Epidermal melanocyte (primary cell): ENCODE data around the gene FAM168A.
"Not testable (repeated sequence)": the region's sequence is repeated elsewhere in the genome, so short reads cannot be mapped to it uniquely, and the experiment has no call there.

ENCODE experiments used
- DNase-seq: peaks from one replicate; pipeline ENCODE4 v3.0.0; 2011; ENCODE audit warnings: low spot score; ENCODE audit not compliant: insufficient read length

Gene FAM168A

GRCh38 chr11:73596547-73596946 lies 1.4 kb downstream of the FAM168A start:
- no peak for DNase-seq

DNA sequence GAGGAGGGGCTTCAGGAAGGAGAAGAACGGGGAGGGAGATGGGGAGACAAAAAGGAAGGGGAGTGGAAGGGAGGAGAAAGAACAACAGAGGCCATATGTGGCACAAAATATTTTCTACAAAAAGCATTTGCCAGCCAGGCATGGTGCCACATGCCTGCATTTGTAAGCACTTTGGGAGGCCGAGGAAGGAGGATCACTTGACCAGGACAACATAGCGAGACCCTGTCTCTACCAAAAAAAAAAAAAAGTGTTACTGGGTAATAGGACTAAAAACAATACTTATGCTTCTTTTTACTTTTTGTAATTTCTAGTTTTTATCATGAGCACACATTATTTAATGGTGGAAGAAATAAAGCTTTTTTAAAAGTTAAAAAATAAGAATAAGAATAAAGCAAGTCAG lies 5.3 kb downstream of the FAM168A start:
- no peak for DNase-seq

- no peak for DNase-seq
Observed at GRCh38 chr11:73591743-73592142, 6.2 kb downstream of the FAM168A start.

- DNase-seq: no peak
Observed at GRCh38 chr11:73590991-73591390, 6.9 kb downstream of the FAM168A start.

DNA sequence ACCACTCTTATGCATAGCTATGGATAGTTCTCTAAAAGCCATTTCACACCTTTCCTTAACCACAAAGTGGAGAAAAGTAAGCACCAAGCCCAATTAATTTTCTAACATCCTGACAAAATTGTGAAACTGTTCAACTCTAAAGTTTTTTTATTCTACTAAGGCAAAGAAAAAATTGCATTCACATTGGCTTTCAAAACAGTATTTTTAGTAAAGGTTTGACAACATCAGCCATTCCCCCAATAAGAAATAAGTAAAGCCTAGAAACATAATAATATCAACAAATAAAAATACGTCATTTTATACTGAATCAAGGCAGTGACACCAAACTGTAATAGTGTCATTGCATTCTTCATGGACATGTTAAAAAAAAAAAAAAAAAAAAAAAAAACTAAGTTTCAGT lies 11.1 kb downstream of the FAM168A start:
- DNase-seq: no peak

GRCh38 chr11:73585834-73586575 lies 11.9 kb downstream of the FAM168A start:
- no peak for DNase-seq

DNA sequence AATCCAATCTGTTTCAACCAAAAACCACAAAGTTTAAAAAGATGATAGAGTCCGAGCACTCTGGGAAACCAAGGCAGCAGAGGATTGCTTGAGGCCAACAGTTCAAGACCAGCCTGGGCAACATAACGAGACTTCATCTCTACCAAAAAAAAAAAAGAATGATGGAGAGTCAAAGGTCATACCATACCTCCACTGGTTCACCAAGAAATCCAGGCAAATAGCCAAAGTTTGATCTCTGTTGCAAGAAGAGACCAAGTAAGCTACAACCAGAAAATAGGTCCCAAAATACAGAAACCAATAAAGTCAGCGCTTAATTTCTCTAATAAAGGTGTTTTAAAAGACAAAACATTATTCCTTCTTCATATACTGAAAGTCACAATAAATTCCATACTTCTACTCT lies 13.1 kb downstream of the FAM168A start:
- no peak for DNase-seq

GRCh38 chr11:73582653-73583052 lies 15.3 kb downstream of the FAM168A start:
- no peak for DNase-seq

GRCh38 chr11:73580749-73581148 lies 17.2 kb downstream of the FAM168A start:
- not testable (repeated sequence) for DNase-seq

DNA sequence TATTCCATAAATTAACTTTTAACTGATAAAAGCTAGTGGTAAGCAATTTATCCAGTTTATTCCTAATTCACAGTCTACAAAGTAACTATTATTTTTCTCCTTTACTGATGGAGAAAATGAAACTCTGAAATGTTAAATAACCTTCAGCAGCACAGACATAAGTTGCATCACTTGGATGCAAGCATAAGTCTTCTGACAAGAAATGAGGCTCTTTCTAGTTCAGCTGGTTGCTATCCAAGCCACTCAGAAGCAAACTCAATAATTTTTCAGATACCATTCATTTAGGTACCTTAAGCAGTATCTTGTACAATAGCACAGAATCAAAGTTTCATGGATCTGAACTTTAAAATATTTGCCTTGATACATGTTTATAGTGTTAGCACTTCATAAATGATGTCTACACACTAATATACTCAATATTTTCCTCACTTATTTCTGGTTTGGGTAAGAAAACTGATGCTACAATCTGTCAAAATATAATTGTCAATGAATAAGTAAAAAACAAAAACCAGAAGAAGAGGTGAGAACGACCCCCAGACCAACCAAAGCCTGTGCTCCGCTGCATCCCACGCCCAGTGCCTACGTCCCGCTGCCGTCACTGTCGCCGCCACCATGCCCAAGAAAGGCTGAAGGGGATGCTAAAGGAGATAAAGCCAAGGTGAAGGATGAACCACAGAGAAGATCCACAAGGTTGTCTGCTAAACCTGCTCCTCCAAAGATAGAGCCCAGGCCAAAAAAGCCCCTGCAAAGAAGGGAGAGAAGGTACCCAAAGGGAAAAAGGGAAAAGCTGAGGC lies 18.1 kb downstream of the FAM168A start:
- DNase-seq: no peak

GRCh38 chr11:73578592-73579185 lies 19.2 kb downstream of the FAM168A start:
- no peak for DNase-seq

GRCh38 chr11:73577496-73577917 lies 20.4 kb downstream of the FAM168A start:
- DNase-seq: peak; percentile 49

GRCh38 chr11:73576185-73576614 lies 21.7 kb downstream of the FAM168A start:
- DNase-seq: no peak

GRCh38 chr11:73571982-73572381 lies 25.9 kb downstream of the FAM168A start:
- not testable (repeated sequence) for DNase-seq

DNA sequence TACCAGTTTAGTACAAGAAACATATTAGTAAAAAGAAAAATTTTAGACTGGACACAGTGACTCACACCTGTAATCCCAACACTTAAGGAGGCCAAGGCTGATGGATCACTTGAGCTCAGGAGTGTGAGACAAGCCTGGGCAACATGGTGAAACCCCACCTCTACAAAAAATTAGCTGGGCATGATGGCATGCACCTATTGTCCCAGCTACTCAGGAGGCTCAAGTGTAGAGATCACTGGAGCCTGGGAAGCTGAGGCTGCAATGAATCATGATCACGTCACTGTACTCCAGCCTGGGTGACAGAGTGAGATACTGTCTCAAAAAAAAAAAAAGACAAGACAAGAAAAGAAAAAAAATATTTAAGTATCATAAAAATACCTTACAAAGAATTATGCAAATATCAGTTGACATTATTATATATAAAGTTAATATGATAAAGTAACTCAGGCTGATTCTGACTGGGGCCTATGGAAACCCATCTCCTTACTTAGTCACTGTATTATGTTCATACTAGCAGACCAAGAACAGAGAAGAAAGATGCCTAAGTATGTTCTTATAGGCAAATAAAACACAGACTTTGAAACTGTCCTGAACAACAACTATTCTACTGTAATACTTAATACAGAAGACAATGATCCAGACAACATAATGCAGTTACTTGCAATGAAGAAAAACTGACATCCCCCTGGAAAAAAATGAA lies 27.3 kb downstream of the FAM168A start:
- no peak for DNase-seq

- no peak for DNase-seq
Observed at GRCh38 chr11:73566977-73567755, 30.7 kb downstream of the FAM168A start.

DNA sequence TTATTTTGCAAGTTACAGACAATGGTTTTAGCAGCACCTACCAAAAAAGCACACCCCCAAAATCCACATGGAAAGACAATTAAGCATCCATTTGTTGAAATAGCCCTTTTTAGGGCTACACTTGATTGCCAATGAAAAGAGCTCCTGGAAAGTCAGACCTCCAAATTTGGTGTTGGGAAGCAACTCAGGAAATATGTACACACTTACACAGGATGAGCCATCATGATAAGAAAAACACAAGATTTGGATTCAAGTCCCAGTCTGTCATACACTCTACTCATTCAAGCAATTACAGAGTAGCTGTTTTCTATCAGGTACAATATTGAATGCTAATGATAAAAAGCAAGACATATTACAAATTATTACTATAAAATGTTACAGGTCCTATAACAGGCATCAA lies 31.5 kb downstream of the FAM168A start:
- DNase-seq: no peak

DNA sequence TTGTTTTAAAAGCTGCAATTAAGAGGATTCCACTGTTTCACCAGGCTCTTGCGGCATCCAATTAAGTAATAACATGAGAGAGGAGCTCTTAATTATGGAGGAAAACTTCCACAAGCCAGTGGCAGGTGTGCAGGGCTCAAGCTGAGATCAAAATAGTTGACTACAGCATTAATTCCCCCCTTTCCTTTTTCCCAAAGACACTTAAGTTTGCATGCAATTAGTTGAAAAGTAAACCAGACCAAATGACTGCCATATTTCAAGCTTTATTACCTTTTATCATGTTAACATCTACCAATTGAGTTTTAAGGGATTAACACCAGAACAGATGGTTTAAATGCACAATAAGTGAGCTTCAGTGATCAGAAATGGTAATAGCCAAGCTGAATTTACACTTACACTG lies 32.1 kb downstream of the FAM168A start:
- DNase-seq: no peak

- DNase-seq: no peak
Observed at GRCh38 chr11:73564903-73565302, 33.0 kb downstream of the FAM168A start.

DNA sequence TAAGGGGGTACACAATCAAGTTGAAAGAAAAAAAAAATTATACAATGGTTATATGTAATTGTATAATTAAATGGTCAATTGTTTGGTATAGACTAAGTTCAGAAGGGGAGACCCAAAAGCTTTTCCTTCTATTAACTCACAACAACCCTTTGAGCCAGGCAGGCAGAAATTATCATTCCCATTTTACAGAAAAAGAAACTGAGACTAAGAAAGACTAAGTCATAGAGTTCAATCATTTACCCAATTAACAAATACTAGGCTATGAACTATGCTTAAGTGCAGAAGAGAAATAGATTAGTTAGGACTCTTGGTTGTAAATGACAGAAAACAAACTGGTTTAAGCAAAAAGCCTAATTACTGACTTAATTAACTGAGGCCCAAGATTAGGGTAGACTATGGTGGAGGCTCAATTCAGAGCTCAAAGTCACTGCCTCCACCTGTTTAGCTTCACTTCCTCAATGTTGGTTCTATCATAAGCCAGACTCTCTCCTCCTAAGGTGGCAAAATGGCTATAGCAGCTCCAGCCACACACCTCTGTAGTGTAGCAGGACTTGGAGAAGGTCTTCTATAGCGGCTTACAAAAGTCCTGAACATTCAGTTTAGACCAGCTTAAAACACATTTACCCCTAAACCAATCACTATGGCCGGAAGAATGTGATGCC lies 34.2 kb downstream of the FAM168A start:
- DNase-seq: no peak
